Measurements from ENCODE around the gene CBX8.

Gene CBX8

DNA sequence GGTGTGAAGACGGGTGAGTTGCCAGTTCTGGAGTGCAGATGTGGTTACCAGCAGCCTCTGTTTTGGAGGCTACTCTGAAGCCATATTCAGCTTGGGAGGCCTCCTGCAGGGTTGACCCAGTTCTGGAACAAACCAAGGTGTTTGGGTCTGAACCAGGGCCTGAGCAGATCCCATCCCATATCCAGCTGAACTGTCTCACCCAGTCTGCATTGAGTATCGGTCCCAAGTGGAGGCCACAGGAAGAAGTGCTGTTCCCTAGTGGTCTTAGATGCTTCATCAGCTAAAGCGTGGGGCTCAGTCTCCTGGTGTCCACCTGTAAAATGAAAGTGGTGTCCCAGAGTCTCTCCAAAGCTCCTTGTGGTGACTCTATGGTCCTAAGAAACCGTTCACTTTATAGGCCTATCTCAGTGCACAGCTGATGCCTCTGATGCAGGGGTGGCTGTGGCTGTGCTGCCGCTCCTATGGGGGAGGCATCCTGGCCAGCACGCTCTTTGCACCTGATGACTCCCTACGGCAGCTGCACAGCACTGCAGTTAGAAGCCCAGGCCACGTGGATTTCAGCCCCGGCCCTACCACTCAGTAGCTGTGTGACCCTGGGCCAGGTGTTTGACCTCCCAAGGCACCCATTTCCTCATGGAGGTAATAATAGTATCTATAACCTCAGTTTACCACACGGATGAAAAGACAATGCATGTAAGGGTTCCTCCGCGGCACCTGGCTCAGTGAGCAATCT is 21.3 kb upstream of the CBX8 start:
- DNase-seq: no peak

- DNase-seq: no peak
These were observed 19.1 kb upstream of the CBX8 start for GRCh38 chr17:79815836-79816461.

GRCh38 chr17:79814974-79815835 is 18.3 kb upstream of the CBX8 start:
- DNase-seq: no peak

- DNase-seq: no peak
These were observed 17.5 kb upstream of the CBX8 start for GRCh38 chr17:79814127-79814973.

DNA sequence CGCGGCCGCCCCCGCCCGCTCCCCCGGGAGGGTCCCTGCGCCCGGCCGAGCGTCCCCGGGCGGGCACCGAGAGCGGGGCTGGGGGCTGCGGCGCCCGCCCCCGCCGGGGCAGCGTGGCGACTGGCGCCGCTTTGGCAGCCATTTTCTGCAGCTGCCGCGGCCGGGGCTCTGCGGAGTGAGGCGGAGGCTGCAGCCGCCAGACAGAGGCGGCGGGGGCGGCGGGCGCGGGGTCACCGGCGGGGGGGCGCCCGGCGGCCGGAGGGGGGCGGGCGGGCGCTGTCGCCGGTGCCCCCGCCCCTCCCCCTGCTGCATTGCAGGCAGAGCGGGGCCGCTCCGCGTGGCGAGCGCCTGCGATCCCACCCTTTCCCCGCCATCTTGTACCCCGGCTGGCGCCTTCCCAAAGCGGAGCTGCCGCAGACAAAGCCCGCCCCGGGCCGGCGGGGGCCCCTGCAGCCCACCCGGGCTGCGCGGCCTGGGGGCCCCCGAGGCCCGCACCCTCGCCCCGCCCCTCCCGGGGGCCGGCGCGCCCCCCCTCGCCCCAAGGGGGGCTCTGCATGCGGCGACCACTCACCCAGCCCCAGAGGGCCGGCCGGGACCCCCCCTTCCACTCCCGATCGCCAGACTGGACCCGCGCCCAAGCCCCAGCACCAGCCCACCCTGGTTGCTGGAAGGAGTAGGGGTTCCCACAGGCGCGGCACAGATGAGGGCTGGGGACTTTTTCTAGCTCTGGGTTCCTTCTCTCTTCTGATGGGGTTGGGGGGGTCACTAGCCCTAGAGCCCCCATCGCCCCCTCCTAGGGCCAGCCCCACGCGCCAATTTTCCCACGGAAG is 16.6 kb upstream of the CBX8 start:
- no peak for DNase-seq

DNA sequence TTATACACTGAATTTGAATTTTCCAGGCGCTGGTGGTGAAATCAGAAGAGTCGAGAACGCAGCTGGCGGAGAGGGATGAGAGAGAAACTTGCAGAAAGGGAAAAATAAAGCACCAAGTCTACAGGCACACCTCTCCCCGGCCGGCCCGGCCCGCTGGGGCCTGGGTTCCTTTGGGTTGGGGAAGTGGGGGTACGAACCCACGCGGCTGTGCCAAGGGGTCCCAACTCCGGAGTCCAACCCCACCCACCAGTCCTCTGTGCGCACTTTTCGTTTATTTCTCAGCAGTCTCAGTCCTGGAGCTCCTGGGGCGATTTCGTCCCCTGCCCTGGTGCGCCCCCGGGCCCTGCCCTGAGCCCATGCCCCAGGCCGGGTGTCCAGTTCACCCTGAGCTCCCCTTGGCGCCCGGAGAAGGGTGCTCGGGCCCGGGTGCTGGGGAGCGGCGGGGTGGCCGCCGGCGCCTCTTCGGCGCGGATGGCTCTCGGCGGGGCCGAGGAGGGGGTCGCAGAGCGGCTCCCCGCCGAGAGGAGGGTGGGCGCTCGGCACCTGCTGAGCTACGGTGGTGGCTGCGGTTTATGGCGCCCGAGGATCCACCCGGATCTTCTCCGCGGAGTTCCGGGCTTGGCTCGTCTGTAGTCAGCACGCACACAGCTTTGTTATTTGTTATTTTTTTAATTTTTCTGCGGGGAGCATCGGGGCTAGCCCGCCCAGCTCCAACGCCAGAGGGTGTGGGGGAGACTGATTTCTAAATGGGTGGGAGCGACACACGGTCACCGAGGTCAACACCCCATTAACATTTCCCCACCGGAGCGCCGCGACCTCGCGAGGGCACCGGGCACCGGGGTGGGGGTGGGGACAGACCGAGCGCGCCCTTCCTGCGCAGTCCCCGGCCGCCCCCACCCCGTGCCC is 15.7 kb upstream of the CBX8 start:
- no peak for DNase-seq

DNA sequence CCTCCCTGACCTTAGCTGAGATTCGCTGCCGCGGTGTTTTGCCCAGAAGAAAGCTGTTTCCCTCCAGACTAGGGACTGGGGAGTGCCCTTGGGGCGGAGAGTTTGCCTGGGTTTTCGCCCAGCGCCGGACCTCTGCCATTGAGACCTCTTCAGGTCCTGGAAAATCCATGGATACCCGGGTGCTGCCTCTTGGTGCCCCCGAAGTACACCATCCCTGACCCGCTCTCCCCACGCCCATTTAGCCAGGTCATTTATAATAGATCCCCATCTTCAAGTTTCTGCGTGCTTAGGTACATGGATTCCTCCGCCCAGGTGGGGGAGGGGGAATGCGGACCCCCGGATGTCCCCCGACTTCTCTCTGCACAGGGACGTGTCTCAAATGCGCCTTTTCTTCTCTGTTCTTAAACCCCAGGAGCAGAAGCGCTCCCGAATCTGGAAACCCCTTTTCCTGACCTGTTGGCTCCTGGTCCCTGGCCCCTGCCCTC is 15.0 kb upstream of the CBX8 start:
- DNase-seq: no peak

GRCh38 chr17:79811011-79811867 is 14.4 kb upstream of the CBX8 start:
- no peak for DNase-seq

GRCh38 chr17:79810130-79811010 is 13.5 kb upstream of the CBX8 start:
- peak; percentile 77 for DNase-seq

DNA sequence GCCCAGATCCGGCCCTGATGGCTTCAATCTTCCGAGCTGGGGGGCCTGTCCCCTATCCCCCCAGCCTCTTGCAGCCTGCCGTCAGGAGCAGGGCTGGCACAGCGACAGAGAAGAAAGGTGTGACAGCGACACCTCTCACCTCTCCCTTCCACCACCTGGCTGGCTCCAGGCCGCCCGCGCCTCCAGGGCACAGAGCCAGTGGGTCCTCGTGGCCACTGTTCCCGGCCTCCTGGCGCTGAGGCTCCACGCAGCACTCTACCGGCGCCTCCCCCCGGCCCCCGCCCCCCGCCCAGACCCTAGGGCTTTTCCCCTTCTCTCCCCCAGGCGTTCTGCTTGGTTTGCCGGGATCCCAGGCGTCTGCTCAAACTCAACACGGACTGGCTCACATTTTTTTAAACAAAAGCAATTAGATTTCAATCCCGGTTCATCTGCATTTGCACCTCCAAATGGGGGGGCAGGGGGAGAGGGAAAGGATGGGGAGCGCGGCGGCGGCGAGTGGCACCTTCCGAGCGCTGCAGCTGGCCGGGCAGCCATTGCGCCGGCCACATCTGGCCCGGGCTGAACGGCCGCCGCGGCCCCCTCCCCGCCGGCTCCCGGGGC is 12.8 kb upstream of the CBX8 start:
- DNase-seq: no peak

DNA sequence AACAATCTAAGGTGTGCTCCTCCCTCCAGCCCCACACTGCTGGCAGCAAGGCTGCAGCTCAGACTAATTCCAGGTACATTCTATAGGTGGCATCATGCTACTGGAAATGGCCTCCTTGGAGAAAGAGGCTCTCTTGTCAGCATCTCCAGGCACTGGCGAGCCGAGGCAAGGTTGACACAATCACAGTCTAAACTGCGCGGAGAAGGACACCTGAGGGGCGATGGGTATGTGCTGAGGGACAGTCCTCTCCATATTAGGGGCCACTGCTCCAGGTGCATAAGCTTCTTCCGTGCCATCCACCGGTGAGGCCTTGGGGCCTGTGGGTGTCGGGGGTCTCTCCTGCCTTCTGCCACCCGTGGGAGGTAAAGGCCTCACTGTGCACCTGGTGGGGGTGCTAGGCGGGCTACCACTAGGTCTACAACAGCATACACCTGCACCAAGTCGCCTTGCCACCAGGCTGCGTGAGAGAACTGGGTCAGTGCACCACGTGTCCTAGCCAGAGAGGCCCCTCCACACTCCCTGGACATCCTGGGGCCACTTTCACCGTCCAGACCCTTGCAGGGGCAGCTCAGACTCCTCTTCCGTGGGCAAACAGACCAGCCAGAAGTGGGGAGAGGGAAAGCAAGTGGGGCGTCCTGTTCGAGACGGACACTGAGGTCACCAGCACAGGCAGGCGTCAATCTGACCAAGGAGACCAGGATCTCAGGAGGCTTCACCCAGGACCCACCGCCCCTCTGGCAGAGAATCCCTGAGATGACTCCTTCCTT is 12.1 kb upstream of the CBX8 start:
- DNase-seq: no peak

DNA sequence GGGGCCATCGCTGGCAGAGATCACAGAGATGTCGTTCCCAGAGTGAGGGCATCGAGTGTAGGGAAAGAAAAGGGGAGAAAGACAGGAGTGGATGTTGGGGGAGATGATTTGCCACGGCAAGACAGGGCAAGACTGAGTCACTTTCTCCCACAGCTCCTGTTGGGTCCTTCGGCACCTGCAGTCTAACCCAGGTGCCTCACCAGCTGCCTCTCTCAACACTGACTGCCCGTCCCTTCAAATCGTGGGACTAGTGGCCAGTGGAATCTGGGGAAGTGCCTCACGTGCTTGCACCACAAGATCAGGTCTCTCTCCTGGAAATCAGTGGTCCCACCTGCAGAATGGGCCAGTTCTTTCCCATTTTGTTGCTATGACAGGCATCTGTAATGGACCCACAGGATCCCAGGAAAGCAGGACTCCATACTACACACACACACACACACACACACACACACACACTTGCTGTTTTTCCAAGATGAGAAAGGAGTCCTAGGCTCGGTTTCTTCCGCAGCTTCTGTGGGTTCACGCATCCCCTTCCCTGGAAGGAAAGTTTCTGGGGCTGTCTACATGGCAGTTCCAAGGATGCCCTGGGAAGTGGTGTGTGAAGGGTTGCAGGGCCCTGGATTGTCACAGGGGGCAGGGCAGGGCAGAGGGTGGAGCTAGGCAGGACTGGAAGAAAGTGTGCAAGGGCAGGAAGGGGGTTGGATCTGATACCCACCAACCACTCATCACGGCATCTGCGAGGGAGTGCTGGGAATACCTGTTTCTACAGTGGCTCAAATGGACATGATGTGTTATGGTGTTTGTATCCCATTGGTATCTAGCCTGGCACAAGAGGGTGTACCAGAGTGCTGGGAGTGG is 10.2 kb upstream of the CBX8 start:
- no peak for DNase-seq

DNA sequence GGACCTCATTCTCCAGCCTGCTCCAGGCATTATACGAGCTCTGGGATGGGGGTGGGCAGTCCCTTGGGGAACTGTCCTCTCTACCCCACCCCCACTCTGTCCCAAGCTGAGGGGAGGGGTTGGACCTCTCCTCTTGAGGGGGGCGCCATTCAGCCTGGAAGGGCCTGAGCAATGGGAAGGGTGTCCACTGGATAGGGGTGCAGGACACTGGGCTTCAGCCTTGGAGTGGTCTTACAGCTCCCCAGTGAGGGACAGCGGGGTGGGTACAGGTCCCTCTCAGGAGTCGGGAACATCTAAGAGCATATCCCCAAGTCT is 9.5 kb upstream of the CBX8 start:
- no peak for DNase-seq

DNA sequence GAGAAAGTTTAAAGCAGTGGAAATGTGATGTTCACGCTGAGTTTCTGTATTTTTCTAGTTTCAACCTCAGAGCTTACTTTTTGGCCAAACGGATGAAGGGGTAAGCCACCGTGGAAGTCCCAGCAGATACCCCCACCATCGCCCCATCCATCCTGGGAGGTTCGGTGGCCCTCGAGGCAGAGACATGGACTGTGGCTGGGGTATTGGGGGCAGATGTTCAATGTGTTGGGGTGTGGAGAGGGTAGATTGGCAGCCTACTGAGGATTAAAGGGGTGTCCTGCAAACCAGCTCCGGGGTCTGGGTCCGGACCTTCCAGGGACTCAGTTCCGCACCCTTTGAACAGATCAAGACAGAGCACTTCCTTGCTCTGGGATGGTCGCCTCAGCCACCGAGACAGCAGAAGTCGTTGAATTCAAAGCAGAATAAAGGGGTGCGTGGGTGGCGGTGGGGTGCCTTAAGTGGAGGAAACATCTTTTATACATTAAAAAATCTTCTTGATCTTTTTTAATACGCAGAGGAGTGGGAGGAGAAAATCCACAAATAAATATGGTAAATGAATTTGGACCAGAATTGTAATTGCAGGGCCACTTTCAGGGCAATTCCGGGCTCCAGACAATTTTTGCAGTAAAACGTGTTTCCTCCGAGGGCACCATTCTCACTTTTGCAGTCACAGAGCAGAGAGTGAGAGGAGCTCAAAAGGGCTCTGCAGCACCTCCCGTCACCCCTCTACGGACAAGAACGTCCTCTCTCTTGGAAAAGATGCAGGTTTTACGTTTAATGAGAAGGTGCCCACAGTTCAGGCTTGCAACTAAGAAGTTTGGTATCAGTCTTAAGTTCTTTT is 8.2 kb upstream of the CBX8 start:
- no peak for DNase-seq
